HFF-Myc (cell line): ENCODE results near the gene C8A.

Experiments used
- DNase-seq: peaks from one replicate; pipeline ENCODE4 v3.0.0-alpha.2; 2011; ENCODE audit warnings: low read depth; ENCODE audit errors: extremely low read depth
- H3K4me3 ChIP-seq: replicated peaks from 2 replicates; pipeline ENCODE4 v1.5.1; 2011; ENCODE audit warnings: low read depth, mild to moderate bottlenecking, control low read depth, low read length
- CTCF ChIP-seq: IDR thresholded peaks from 2 replicates; pipeline ENCODE4 v1.5.1; 2012; ENCODE audit warnings: mild to moderate bottlenecking, low read depth, low read length, control low read depth; ENCODE audit errors: missing control alignments

Gene C8A

GRCh38 chr1:56948403-56949023 is 93.9 kb downstream of the C8A start:
- TF ChIP-seq CTCF = no peak
- no peak for DNase-seq
- no peak overlapping the region for H3K4me3 ChIP-seq

GRCh38 chr1:56952501-56952900 is 97.9 kb downstream of the C8A start:
- no peak overlapping the region for H3K4me3 ChIP-seq
- no peak for TF ChIP-seq CTCF
- no peak for DNase-seq

GRCh38 chr1:56953386-56953785 is 98.8 kb downstream of the C8A start:
- no peak for TF ChIP-seq CTCF
- no peak for DNase-seq
- H3K4me3 ChIP-seq = no peak overlapping the region

GRCh38 chr1:56954664-56955063 is 100.1 kb downstream of the C8A start:
- no peak for DNase-seq
- no peak overlapping the region for H3K4me3 ChIP-seq
- TF ChIP-seq CTCF = no peak

- no peak overlapping the region for H3K4me3 ChIP-seq
- no peak for DNase-seq
- TF ChIP-seq CTCF = no peak
Observed at GRCh38 chr1:56957931-56958330, 103.3 kb downstream of the C8A start.

- TF ChIP-seq CTCF = no peak
- no peak for DNase-seq
- H3K4me3 ChIP-seq = no peak overlapping the region
Observed at GRCh38 chr1:56958526-56958925, 103.9 kb downstream of the C8A start.

GRCh38 chr1:56961426-56961825 is 106.8 kb downstream of the C8A start:
- no peak for TF ChIP-seq CTCF
- no peak for DNase-seq
- no peak overlapping the region for H3K4me3 ChIP-seq
